Measurements from ENCODE around the gene SPRED2. TPM values are rescaled to one million over a fixed set of nuclear protein-coding genes. Genes with fewer than 3 reads are reported as not detected.

SPRED2 gene
- total RNA-seq, 4 donors from 2014 or later: 21.9 to 28.8 (median 25.5) TPM

GRCh38 chr2:65357095-65357958 is 75.1 kb downstream of the SPRED2 start:
- DNase-seq (ENCODE audit: low spot score in 2 of 2): no peak
- Histone ChIP-seq H3K36me3 (no peaks in the 10 kb centered on the region), H3K9me3 (no peaks in the 10 kb centered on the region), H3K4me1 (peaks cover 0 to 69% (median 4%) of the 10 kb centered on the region in 4 donors), H3K27me3 (no peaks in the 10 kb centered on the region), H3K4me3 (no peak overlapping the region), H3K27ac (peak overlapping the region in 2 of 4 donors; percentile 31 to 62)
- 62 to 72% methylated on average over 9 of the region's 9 CpGs for WGBS, 2 donors
- TF ChIP-seq EP300 (IDR thresholded peaks at IDR 0.05): no peak
- no peak for TF ChIP-seq POLR2A (IDR thresholded peaks at IDR 0.05)
- TF ChIP-seq CTCF (IDR thresholded peaks at IDR 0.05): no peak

- WGBS, 2 donors: 75 to 79% methylated on average over 9 of the region's 9 CpGs
- DNase-seq (ENCODE audit: low spot score in 2 of 2): no peak
- Histone ChIP-seq H3K27ac (peak overlapping the region in 1 of 4 donors; percentile 3), H3K4me3 (no peak overlapping the region), H3K4me1 (peaks cover 0 to 75% (median 9%) of the 10 kb centered on the region in 4 donors), H3K27me3 (no peaks in the 10 kb centered on the region), H3K9me3 (no peaks in the 10 kb centered on the region), H3K36me3 (no peaks in the 10 kb centered on the region)
- TF ChIP-seq POLR2A (IDR thresholded peaks at IDR 0.05): no peak
- TF ChIP-seq CTCF (IDR thresholded peaks at IDR 0.05): no peak
Measured at GRCh38 chr2:65355186-65355831, 77.1 kb downstream of the SPRED2 start.

GRCh38 chr2:65354773-65355172 is 77.6 kb downstream of the SPRED2 start:
- Histone ChIP-seq H3K4me1 (peaks cover 0 to 77% (median 9%) of the 10 kb centered on the region in 4 donors), H3K9me3 (no peaks in the 10 kb centered on the region), H3K36me3 (no peaks in the 10 kb centered on the region), H3K4me3 (no peak overlapping the region), H3K27me3 (no peaks in the 10 kb centered on the region), H3K27ac (peak overlapping the region in 1 of 4 donors; percentile 3)
- no peak for DNase-seq (ENCODE audit: low spot score in 2 of 2)
- 94 to 99% methylated on average over 3 of the region's 3 CpGs for WGBS, 2 donors
- TF ChIP-seq POLR2A (IDR thresholded peaks at IDR 0.05) (no peak), EP300 (IDR thresholded peaks at IDR 0.05) (no peak), CTCF (IDR thresholded peaks at IDR 0.05) (no peak)

- TF ChIP-seq EP300 (IDR thresholded peaks at IDR 0.05) (peak in 1 of 2 donors; percentile 35), POLR2A (IDR thresholded peaks at IDR 0.05) (no peak)
- Histone ChIP-seq H3K9me3 (no peaks in the 10 kb centered on the region), H3K4me3 (no peak overlapping the region), H3K27me3 (no peaks in the 10 kb centered on the region), H3K4me1 (peaks cover 0 to 75% (median 10%) of the 10 kb centered on the region in 4 donors), H3K27ac (no peak overlapping the region), H3K36me3 (no peaks in the 10 kb centered on the region)
- DNase-seq (ENCODE audit: low spot score in 2 of 2): no peak
- WGBS, 2 donors: 51 to 74% methylated on average over 5 of the region's 5 CpGs
Measured at GRCh38 chr2:65353927-65354326, 78.5 kb downstream of the SPRED2 start.

- Histone ChIP-seq H3K9me3 (no peaks in the 10 kb centered on the region), H3K4me3 (no peak overlapping the region), H3K27me3 (no peaks in the 10 kb centered on the region), H3K27ac (no peak overlapping the region), H3K36me3 (no peaks in the 10 kb centered on the region), H3K4me1 (peaks cover 0 to 72% (median 12%) of the 10 kb centered on the region in 4 donors)
- TF ChIP-seq EP300 (IDR thresholded peaks at IDR 0.05) (no peak), CTCF (IDR thresholded peaks at IDR 0.05) (no peak), POLR2A (IDR thresholded peaks at IDR 0.05) (no peak)
- 93 to 94% methylated on average over 4 of the region's 4 CpGs for WGBS, 2 donors
- DNase-seq (ENCODE audit: low spot score in 2 of 2): no peak
Measured at GRCh38 chr2:65353046-65353445, 79.4 kb downstream of the SPRED2 start.

Data from tibial nerve (tissue), 4 donors.